Tibial artery (tissue), 4 donors: ENCODE measurements around the gene IQCF6.

Experiments
- DNase-seq, 2 donors: peaks; one replicate each; pipeline ENCODE4 v3.0.0-alpha.2; 2019
- H3K27ac ChIP-seq, 2 donors: fragments of 200-600 bp; sonication (generic) in 1 of 2; 1 replicate in 1 of 2; 2 replicates in 1 of 2; pipeline ENCODE4 v1.5.1; 2018 to 2019; ENCODE audit warnings: mild to moderate bottlenecking in 1 of 2
- H3K27me3 ChIP-seq, 2 donors: fragments of 200-600 bp; sonication (generic) in 1 of 2; one replicate each; pipeline versions ENCODE4 v1.5.1 to v1.6.0; 2016 to 2019
- H3K36me3 ChIP-seq, 3 donors: fragments of 200-600 bp; sonication (generic) in 2 of 3; one replicate each; pipeline ENCODE4 v1.5.1; 2016 to 2019; ENCODE audit warnings: mild to moderate bottlenecking in 2 of 3
- H3K4me1 ChIP-seq, 4 donors: fragments of 200-600 bp; sonication (generic) in 2 of 4; 1 replicate in 3 of 4; 2 replicates in 1 of 4; pipeline ENCODE4 v1.5.1; 2016 to 2019
- H3K4me3 ChIP-seq, 2 donors: fragments of 200-600 bp; sonication (generic) in 1 of 2; 1 replicate in 1 of 2; 2 replicates in 1 of 2; pipeline ENCODE4 v1.5.1; 2018 to 2019; ENCODE audit warnings: mild to moderate bottlenecking in 2 of 2
- H3K9me3 ChIP-seq, 3 donors: fragments of 200-600 bp; sonication (generic) in 1 of 3; one replicate each; pipeline ENCODE4 v1.5.1; 2016 to 2019
- CTCF ChIP-seq, 2 experiments: fragments of 200-600 bp in 1 of 2; fragments of 450-650 bp in 1 of 2; IDR thresholded peaks; one replicate each; pipeline ENCODE4 v1.5.1; 2017 to 2019; ENCODE audit warnings: antibody characterized with exemption in 2 of 2, mild to moderate bottlenecking in 1 of 2, moderate library complexity in 1 of 2
- intact Hi-C: fragments of 100-400 bp; cut with DNase I; formaldehyde crosslinking; loops from one replicate; pipeline ENCODE4 v1.15.0; 2023; ENCODE audit warnings: low total_unique reads

IQCF6 gene

DNA sequence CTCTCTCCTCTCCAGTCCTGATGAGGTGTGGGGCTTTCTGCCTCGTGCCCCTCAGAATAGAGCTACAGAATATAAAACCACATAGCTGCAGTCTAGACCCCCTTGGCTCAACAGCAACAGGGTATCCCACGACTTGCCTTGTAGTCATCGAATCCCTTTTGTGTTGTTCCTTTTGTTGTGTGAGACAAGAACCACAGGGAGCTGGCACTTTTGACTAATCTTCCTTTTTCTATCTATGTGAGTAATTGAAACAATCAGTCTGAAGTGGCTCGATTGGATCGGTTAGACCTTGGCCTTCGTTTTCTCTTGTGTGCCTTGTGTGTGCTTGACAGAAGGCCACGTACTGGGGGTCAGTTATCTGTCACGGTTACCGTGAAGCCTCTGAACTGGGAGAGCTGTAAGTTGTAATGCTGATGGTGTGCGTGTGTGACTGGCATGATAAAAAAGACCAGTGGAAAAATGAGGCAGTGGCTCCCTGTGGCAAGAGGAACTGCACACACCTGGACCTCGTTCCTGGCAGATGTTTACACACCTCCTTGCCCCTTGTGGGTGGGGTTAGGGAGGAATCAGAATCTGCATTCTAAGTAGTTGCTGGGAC is 23.2 kb upstream of the IQCF6 start:
- DNase-seq: no peak

DNA sequence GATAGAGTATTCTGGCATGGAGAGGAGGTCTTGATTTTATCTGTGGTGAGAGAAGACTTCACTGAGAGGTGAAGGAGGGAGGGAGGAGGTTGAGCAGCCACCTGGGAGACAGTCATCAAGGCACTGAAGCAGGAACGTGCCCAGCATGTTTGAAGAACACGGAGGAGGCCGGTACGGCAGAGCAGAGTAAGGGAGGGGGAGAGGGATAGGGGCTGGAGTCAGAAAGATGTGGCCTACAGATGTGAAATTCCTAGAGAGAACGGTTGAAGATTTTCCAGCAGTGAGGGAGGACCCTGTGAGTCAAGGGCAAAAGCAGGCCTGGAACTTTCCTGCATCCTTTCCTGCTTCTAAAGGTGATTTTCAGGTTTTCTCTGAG is 21.7 kb upstream of the IQCF6 start:
- no peak for DNase-seq
- H3K27me3 ChIP-seq: peaks cover 0 to 11% of the 10 kb centered on the region in 2 donors
- no peaks in the 10 kb centered on the region for H3K9me3 ChIP-seq
- no peak overlapping the region for H3K4me3 ChIP-seq
- H3K4me1 ChIP-seq: peaks cover 0 to 3% (median 0%) of the 10 kb centered on the region in 4 donors
- intact Hi-C loops: loop anchor here (10.0 kb wide), 1 partner anchor 296 kb away; the partner anchor contains the start of gene DCAF1
- H3K27ac ChIP-seq: no peak overlapping the region
- no peaks in the 10 kb centered on the region for H3K36me3 ChIP-seq
- TF ChIP-seq CTCF (IDR thresholded peaks at IDR 0.05): no peak

More for the DNA sequence above, 23.2 kb upstream of the IQCF6 start:
- peaks cover 0 to 4% of the 10 kb centered on the region in 2 donors for H3K27me3 ChIP-seq
- H3K4me1 ChIP-seq: peaks cover 0 to 3% (median 0%) of the 10 kb centered on the region in 4 donors
- no peaks in the 10 kb centered on the region for H3K36me3 ChIP-seq
- intact Hi-C loops: loop anchor here (10.0 kb wide), 1 partner anchor 297 kb away; the partner anchor contains the start of gene DCAF1
- H3K9me3 ChIP-seq: no peaks in the 10 kb centered on the region
- H3K4me3 ChIP-seq: no peak overlapping the region
- no peak for TF ChIP-seq CTCF (IDR thresholded peaks at IDR 0.05)
- H3K27ac ChIP-seq: no peak overlapping the region

DNA sequence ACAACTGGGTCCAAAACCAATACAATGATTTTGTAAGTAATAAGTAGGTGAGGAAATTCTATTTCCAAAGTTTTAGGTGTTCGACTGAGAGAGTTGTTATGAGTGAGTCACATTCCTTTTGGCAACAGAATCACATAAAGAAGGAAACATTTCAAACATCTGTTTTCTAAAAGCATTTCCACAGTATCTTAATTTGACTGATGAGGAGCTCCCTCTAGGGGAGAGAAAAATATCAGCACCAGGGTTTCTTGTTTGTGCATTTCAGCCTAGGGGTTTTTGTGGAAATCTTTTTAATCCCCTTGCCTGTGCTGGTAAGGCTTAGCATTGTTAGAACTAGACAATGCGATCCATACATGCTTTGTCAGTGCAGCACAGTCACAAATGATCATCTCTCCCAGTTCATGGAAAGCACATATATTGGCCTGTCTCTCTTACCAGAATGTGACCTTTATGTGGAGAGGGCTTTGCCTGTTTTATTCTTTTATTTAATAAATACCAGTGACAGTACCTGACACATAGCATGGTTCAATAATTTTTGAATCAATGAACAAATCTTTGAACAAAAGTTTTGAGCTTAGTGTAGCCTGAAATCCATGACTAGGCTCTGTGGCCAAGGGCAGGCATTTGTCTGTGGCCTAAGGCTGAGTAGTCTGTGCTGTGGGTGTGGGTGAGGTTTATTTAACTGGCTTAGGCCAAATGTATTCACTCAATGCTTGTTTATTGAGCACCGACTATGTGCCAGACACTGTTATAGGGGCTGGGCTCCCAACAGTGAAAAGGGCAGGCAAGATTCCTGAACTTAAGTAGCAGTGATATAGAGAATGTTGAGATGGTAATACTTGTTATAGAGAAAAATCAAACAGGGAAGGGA is 21.1 kb upstream of the IQCF6 start:
- peaks cover 0 to 11% of the 10 kb centered on the region in 2 donors for H3K27me3 ChIP-seq
- no peak overlapping the region for H3K27ac ChIP-seq
- no peaks in the 10 kb centered on the region for H3K9me3 ChIP-seq
- no peak for DNase-seq
- no peak overlapping the region for H3K4me3 ChIP-seq
- TF ChIP-seq CTCF (IDR thresholded peaks at IDR 0.05): peak; percentile 54 to 68
- H3K4me1 ChIP-seq: peaks cover 0 to 3% (median 0%) of the 10 kb centered on the region in 4 donors
- intact Hi-C loops: loop anchor here (10.0 kb wide), 1 partner anchor 295 kb away; the partner anchor contains the start of gene DCAF1
- no peaks in the 10 kb centered on the region for H3K36me3 ChIP-seq

DNA sequence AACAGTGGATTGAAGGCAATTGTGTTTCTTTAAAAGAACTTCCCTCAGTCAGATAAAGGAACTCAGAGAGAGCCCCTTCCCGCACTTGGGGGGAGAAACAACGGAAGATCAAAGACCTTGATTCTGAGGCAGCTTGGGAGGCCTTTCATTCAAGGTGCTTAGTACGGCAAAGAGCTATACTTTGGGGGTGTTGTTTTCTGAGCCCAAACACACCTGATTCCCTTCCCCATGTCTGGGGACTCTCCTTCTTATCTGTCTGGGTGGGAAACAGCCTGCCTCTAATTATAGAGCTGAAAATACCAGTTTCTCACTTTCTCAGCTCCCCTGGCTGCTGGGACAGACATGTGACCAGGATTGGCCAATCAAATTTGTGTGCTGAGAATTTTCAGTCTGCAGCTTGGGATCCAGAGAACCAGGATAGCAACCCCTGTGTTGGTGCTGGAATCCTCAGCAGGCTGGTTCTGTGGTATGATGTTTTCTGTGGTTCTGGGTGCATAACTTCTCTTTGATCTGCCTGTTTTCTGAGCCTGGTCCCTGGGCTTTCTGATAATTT is 19.4 kb upstream of the IQCF6 start:
- DNase-seq: no peak
- Histone ChIP-seq H3K27me3 (peaks cover 0 to 11% of the 10 kb centered on the region in 2 donors), H3K9me3 (no peaks in the 10 kb centered on the region), H3K36me3 (no peaks in the 10 kb centered on the region), H3K4me1 (peaks cover 0 to 3% (median 0%) of the 10 kb centered on the region in 4 donors), H3K27ac (no peak overlapping the region), H3K4me3 (no peak overlapping the region)
- intact Hi-C loops: no loop called here
- no peak for TF ChIP-seq CTCF (IDR thresholded peaks at IDR 0.05)

DNA sequence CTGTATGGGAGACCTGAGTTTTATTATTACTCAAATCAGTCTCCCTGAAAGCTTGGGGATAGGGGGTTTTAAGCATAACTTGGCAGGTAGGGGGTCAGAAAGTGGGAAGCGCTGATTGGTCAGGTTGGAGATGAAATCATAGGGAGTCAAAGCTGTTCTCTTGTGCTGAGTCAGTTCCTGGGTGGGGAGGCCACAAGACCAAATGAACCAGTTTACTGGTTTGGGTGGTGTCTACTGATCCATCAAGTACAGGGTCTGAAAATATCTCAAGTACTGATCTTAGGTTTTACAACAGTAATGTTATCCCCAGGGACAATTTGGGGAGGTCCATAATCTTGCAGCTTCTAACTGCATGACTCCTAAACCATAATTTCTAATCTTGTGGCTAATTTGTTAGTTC is 17.8 kb upstream of the IQCF6 start:
- Histone ChIP-seq H3K9me3 (no peaks in the 10 kb centered on the region), H3K27me3 (peaks cover 0 to 11% of the 10 kb centered on the region in 2 donors), H3K27ac (no peak overlapping the region), H3K36me3 (no peaks in the 10 kb centered on the region), H3K4me1 (peaks cover 0 to 3% (median 0%) of the 10 kb centered on the region in 4 donors), H3K4me3 (no peak overlapping the region)
- TF ChIP-seq CTCF (IDR thresholded peaks at IDR 0.05): no peak
- no peak for DNase-seq
- intact Hi-C loops: no loop called here
